Measurements from ENCODE around the gene PGAP2. TPM values are rescaled to one million over a fixed set of nuclear protein-coding genes. Genes with fewer than 3 reads are reported as not detected.

PGAP2 gene
- total RNA-seq, 1 experiment from 2014 or later = 30.5 TPM

- Histone ChIP-seq H3K9ac (ENCODE audit: low read length) (no peak overlapping the region), H3K9me2 (ENCODE audit: insufficient read depth) (no peaks in the 10 kb centered on the region), H4K20me1 (ENCODE audit: insufficient read depth) (no peaks in the 10 kb centered on the region), H3K4me3 (replicated peaks in 1 of 2; ENCODE audit: low read depth in 1 of 2, low read length in 2 of 2) (no peak overlapping the region), H3K9me3 (ENCODE audit: control insufficient read depth in 1 of 2, insufficient read depth in 1 of 2, low read depth in 1 of 2, low read length in 2 of 2) (no peaks in the 10 kb centered on the region), H2AFZ (ENCODE audit: low read depth, low read length, poor library complexity, severe bottlenecking) (no peak overlapping the region), H3K79me2 (ENCODE audit: insufficient read depth, low read length) (no peaks in the 10 kb centered on the region), H3K27ac (ENCODE audit: low read depth, low read length) (no peak overlapping the region), H3K36me3 (ENCODE audit: control insufficient read depth in 1 of 2, insufficient read depth in 2 of 2, low read length in 2 of 2) (no peaks in the 10 kb centered on the region; a peak in 1 of 4 replicates), H3K27me3 (ENCODE audit: insufficient read depth, low read length) (no peaks in the 10 kb centered on the region), H3K4me2 (ENCODE audit: low read length) (no peak overlapping the region), H3K4me1 (ENCODE audit: control insufficient read depth in 1 of 2, insufficient read depth in 2 of 2, low read length in 2 of 2) (peaks cover 5 to 19% of the 10 kb centered on the region in 2 experiments; a peak in 3 of 4 replicates)
- CTCF ChIA-PET = no interaction called here
- POLR2A ChIA-PET = interaction anchor here (0.6 kb wide), 1 partner anchor 13 kb away, joined by 3 read pairs; the partner anchor contains the start of gene NUP98
- TF ChIP-seq EZH2phosphoT487 (IDR thresholded peaks at IDR 0.05; ENCODE audit: borderline replicate concordance) (no peak), TCF7L2 (IDR thresholded peaks at IDR 0.05; ENCODE audit: borderline replicate concordance, extremely low read depth, insufficient read depth, insufficient read length) (no peak), ATF3 (IDR thresholded peaks at IDR 0.05) (no peak), EZH2 (IDR thresholded peaks at IDR 0.05) (no peak), SIN3A (IDR thresholded peaks at IDR 0.05; ENCODE audit: low read depth) (no peak), SP1 (IDR thresholded peaks at IDR 0.05; ENCODE audit: low read depth) (no peak), POLR2AphosphoS5 (IDR thresholded peaks at IDR 0.05; ENCODE audit: low read depth, low read length) (no peak), FOSL1 (IDR thresholded peaks at IDR 0.05; ENCODE audit: low read depth) (no peak), YY1 (IDR thresholded peaks at IDR 0.05; ENCODE audit: extremely low read depth, insufficient replicate concordance, low read depth, low read length) (no peak), ELF1 (IDR thresholded peaks at IDR 0.05; ENCODE audit: borderline replicate concordance, low read depth) (no peak), CBX3 (IDR thresholded peaks at IDR 0.05; ENCODE audit: low read depth) (no peak), JUND (IDR thresholded peaks at IDR 0.05) (no peak), ZFX (IDR thresholded peaks at IDR 0.05) (no peak), POLR2A (IDR thresholded peaks at IDR 0.05; ENCODE audit: borderline replicate concordance, extremely low read depth, insufficient read depth, insufficient read length) (no peak), MAX (IDR thresholded peaks at IDR 0.05) (no peak), RAD21 (IDR thresholded peaks at IDR 0.05; ENCODE audit: low read depth) (no peak), CEBPB (IDR thresholded peaks at IDR 0.05; ENCODE audit: low read depth) (no peak)
- TF ChIP-seq, protein P1, sequence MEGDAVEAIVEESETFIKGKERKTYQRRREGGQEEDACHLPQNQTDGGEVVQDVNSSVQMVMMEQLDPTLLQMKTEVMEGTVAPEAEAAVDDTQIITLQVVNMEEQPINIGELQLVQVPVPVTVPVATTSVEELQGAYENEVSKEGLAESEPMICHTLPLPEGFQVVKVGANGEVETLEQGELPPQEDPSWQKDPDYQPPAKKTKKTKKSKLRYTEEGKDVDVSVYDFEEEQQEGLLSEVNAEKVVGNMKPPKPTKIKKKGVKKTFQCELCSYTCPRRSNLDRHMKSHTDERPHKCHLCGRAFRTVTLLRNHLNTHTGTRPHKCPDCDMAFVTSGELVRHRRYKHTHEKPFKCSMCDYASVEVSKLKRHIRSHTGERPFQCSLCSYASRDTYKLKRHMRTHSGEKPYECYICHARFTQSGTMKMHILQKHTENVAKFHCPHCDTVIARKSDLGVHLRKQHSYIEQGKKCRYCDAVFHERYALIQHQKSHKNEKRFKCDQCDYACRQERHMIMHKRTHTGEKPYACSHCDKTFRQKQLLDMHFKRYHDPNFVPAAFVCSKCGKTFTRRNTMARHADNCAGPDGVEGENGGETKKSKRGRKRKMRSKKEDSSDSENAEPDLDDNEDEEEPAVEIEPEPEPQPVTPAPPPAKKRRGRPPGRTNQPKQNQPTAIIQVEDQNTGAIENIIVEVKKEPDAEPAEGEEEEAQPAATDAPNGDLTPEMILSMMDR (IDR thresholded peaks at IDR 0.05 in 2 of 3, conservative IDR thresholded peaks at IDR 0.05 in 1 of 3; ENCODE audit: borderline replicate concordance in 1 of 3, insufficient read depth in 1 of 3, low read depth in 2 of 3, low read length in 2 of 3) = no peak
- TF ChIP-seq, protein P2, sequence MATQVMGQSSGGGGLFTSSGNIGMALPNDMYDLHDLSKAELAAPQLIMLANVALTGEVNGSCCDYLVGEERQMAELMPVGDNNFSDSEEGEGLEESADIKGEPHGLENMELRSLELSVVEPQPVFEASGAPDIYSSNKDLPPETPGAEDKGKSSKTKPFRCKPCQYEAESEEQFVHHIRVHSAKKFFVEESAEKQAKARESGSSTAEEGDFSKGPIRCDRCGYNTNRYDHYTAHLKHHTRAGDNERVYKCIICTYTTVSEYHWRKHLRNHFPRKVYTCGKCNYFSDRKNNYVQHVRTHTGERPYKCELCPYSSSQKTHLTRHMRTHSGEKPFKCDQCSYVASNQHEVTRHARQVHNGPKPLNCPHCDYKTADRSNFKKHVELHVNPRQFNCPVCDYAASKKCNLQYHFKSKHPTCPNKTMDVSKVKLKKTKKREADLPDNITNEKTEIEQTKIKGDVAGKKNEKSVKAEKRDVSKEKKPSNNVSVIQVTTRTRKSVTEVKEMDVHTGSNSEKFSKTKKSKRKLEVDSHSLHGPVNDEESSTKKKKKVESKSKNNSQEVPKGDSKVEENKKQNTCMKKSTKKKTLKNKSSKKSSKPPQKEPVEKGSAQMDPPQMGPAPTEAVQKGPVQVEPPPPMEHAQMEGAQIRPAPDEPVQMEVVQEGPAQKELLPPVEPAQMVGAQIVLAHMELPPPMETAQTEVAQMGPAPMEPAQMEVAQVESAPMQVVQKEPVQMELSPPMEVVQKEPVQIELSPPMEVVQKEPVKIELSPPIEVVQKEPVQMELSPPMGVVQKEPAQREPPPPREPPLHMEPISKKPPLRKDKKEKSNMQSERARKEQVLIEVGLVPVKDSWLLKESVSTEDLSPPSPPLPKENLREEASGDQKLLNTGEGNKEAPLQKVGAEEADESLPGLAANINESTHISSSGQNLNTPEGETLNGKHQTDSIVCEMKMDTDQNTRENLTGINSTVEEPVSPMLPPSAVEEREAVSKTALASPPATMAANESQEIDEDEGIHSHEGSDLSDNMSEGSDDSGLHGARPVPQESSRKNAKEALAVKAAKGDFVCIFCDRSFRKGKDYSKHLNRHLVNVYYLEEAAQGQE (IDR thresholded peaks at IDR 0.05; ENCODE audit: low read depth) = no peak
- TF ChIP-seq, protein P3, sequence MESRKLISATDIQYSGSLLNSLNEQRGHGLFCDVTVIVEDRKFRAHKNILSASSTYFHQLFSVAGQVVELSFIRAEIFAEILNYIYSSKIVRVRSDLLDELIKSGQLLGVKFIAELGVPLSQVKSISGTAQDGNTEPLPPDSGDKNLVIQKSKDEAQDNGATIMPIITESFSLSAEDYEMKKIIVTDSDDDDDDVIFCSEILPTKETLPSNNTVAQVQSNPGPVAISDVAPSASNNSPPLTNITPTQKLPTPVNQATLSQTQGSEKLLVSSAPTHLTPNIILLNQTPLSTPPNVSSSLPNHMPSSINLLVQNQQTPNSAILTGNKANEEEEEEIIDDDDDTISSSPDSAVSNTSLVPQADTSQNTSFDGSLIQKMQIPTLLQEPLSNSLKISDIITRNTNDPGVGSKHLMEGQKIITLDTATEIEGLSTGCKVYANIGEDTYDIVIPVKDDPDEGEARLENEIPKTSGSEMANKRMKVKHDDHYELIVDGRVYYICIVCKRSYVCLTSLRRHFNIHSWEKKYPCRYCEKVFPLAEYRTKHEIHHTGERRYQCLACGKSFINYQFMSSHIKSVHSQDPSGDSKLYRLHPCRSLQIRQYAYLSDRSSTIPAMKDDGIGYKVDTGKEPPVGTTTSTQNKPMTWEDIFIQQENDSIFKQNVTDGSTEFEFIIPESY (IDR thresholded peaks at IDR 0.05; ENCODE audit: extremely low read depth, insufficient replicate concordance, low read length) = no peak
- intact Hi-C loops (cut with micrococcal nuclease) = no loop called here
- ATAC-seq = no peak
- RAD21 ChIA-PET (ENCODE audit: low non-redundant PET in 1 of 2, low total read pairs in 2 of 2, uncharacterized antibody in 2 of 2, unreplicated experiment in 2 of 2) = no interaction called here
- no TSS peak for BruUV-seq (replicated peaks)
- no peak for DNase-seq (ENCODE audit: low read depth, low spot score)
Measured at GRCh38 chr11:3810446-3810845, 2.1 kb downstream of the PGAP2 start.

All from HCT116 (cell line).